NCI-H1048 (cell line): Measurements from ENCODE around the gene INSYN1.
"Not testable (repeated sequence)": the region's sequence is repeated elsewhere in the genome, so short reads cannot be mapped to it uniquely, and the experiment has no call there.

ENCODE experiments used
- DNase-seq: peaks from one replicate; lab custom pipeline; 2025; lab: John Stamatoyannopoulos, UW

The INSYN1 gene

GRCh38 chr15:73753250-73754130, at the start of gene INSYN1:
INSYN1 (minus strand) TSS chr15:73753351; CDS start chr15:73751130, 2,221 bp downstream.
- no peak for DNase-seq

- no peak for DNase-seq
Observed at GRCh38 chr15:73802431-73803041, 49.4 kb upstream of the INSYN1 start.

- DNase-seq = no peak
Observed at GRCh38 chr15:73800662-73801345, 47.7 kb upstream of the INSYN1 start.

- DNase-seq = no peak
Observed at GRCh38 chr15:73799466-73799865, 46.3 kb upstream of the INSYN1 start.

- DNase-seq = no peak
Observed at GRCh38 chr15:73797366-73798158, 44.4 kb upstream of the INSYN1 start.

- no peak for DNase-seq
Observed at GRCh38 chr15:73796331-73796831, 43.2 kb upstream of the INSYN1 start.

GRCh38 chr15:73794443-73795133, 41.4 kb upstream of the INSYN1 start:
- no peak for DNase-seq

GRCh38 chr15:73792899-73793541, 39.9 kb upstream of the INSYN1 start:
- DNase-seq = not testable (repeated sequence)

GRCh38 chr15:73792415-73792814, 39.3 kb upstream of the INSYN1 start:
- no peak for DNase-seq

GRCh38 chr15:73789521-73790240, 36.5 kb upstream of the INSYN1 start:
- DNase-seq = no peak

GRCh38 chr15:73787621-73788020, 34.5 kb upstream of the INSYN1 start:
- no peak for DNase-seq

GRCh38 chr15:73786538-73786937, 33.4 kb upstream of the INSYN1 start:
- DNase-seq = no peak

- not testable (repeated sequence) for DNase-seq
Observed at GRCh38 chr15:73785256-73786014, 32.3 kb upstream of the INSYN1 start.

GRCh38 chr15:73784291-73784690, 31.1 kb upstream of the INSYN1 start:
- DNase-seq = no peak

- DNase-seq = no peak
Observed at GRCh38 chr15:73782344-73782959, 29.3 kb upstream of the INSYN1 start.

GRCh38 chr15:73781038-73781925, 28.1 kb upstream of the INSYN1 start:
- no peak for DNase-seq

- DNase-seq = no peak
Observed at GRCh38 chr15:73779974-73780373, 26.8 kb upstream of the INSYN1 start.

- no peak for DNase-seq
Observed at GRCh38 chr15:73777741-73778140, 24.6 kb upstream of the INSYN1 start.
